ENCODE results near the gene MYLK3.
"Not testable (repeated sequence)": the region's sequence is repeated elsewhere in the genome, so short reads cannot be mapped to it uniquely, and the experiment has no call there.

The MYLK3 gene

GRCh38 chr16:46747777-46748651, at the start of gene MYLK3:
Gene MYLK3 (minus strand): TSS chr16:46748344. CDS start chr16:46748193, 151 bp downstream.
- DNase-seq: no peak
- ATAC-seq: no peak

GRCh38 chr16:46797501-46797900, 49.4 kb upstream of the MYLK3 start:
- DNase-seq: no peak
- no peak for ATAC-seq

GRCh38 chr16:46796764-46797269, 48.7 kb upstream of the MYLK3 start:
- DNase-seq (no peak), ATAC-seq (no peak)

GRCh38 chr16:46793841-46794240, 45.7 kb upstream of the MYLK3 start:
- DNase-seq (no peak), ATAC-seq (no peak)

GRCh38 chr16:46790599-46791270, 42.6 kb upstream of the MYLK3 start:
- DNase-seq (no peak), ATAC-seq (no peak)

- ATAC-seq (peak; percentile 93), DNase-seq (peak; percentile 80)
Measured at GRCh38 chr16:46789499-46790414, 41.6 kb upstream of the MYLK3 start.

- ATAC-seq (no peak), DNase-seq (no peak)
Measured at GRCh38 chr16:46788891-46789474, 40.8 kb upstream of the MYLK3 start.

- ATAC-seq (no peak), DNase-seq (no peak)
Measured at GRCh38 chr16:46787909-46788308, 39.8 kb upstream of the MYLK3 start.

GRCh38 chr16:46785076-46785845, 37.1 kb upstream of the MYLK3 start:
- ATAC-seq (no peak), DNase-seq (no peak)

- ATAC-seq, DNase-seq: not testable (repeated sequence)
Measured at GRCh38 chr16:46784569-46784968, 36.4 kb upstream of the MYLK3 start.

- ATAC-seq (no peak), DNase-seq (no peak)
Measured at GRCh38 chr16:46783800-46784199, 35.7 kb upstream of the MYLK3 start.

- DNase-seq (no peak), ATAC-seq (no peak)
Measured at GRCh38 chr16:46782320-46782719, 34.2 kb upstream of the MYLK3 start.

GRCh38 chr16:46777804-46778203, 29.7 kb upstream of the MYLK3 start:
- DNase-seq (no peak), ATAC-seq (no peak)

GRCh38 chr16:46775214-46775613, 27.1 kb upstream of the MYLK3 start:
- no peak for ATAC-seq
- no peak for DNase-seq

GRCh38 chr16:46774743-46775177, 26.6 kb upstream of the MYLK3 start:
- ATAC-seq (no peak), DNase-seq (no peak)

GRCh38 chr16:46772463-46772862, 24.3 kb upstream of the MYLK3 start:
- DNase-seq (no peak), ATAC-seq (no peak)

GRCh38 chr16:46768809-46769208, 20.7 kb upstream of the MYLK3 start:
- DNase-seq: no peak

GRCh38 chr16:46765050-46765449, 16.9 kb upstream of the MYLK3 start:
- DNase-seq (no peak), ATAC-seq (no peak)

More at GRCh38 chr16:46768809-46769208, 20.7 kb upstream of the MYLK3 start:
- ATAC-seq: no peak

GRCh38 chr16:46763147-46763546, 15.0 kb upstream of the MYLK3 start:
- DNase-seq (no peak), ATAC-seq (no peak)

- ATAC-seq (no peak), DNase-seq (no peak)
Measured at GRCh38 chr16:46762583-46762982, 14.4 kb upstream of the MYLK3 start.

- no peak for DNase-seq
- no peak for ATAC-seq
Measured at GRCh38 chr16:46759309-46759708, 11.2 kb upstream of the MYLK3 start.
